Activated CD4-positive, alpha-beta T cell treated with anti-CD3 and anti-CD28 coated beads for 36 hours (primary cell): ENCODE measurements around the gene RNF126. TPM values are rescaled to one million over a fixed set of nuclear protein-coding genes. Genes with fewer than 3 reads are reported as not detected.
A peak's percentile ranks its signal among the peaks of the same experiment; 100 is the strongest.
"Not testable (repeated sequence)": the region's sequence is repeated elsewhere in the genome, so short reads cannot be mapped to it uniquely, and the experiment has no call there.

Experiments used
- ATAC-seq: fragments of 200-7000 bp; cut with Tn5 transposase; one replicate; pipeline ENCODE4 v1.10.0; 2021; ENCODE audit warnings: mild to moderate bottlenecking, moderate library complexity
- CTCF ChIA-PET: fragments of 350-600 bp; sonication (Branson Sonifier 250); formaldehyde crosslinking; loops from one replicate; lab custom pipeline; 2021; ENCODE audit warnings: antibody characterized with exemption; lab: Charles Lee
- POLR2A ChIA-PET: fragments of 350-600 bp; sonication (Branson Sonifier 250); formaldehyde crosslinking; loops from one replicate; lab custom pipeline; 2021; ENCODE audit warnings: antibody characterized with exemption, inconsistent platforms; lab: Charles Lee
- DNase-seq: peaks from one replicate; pipeline ENCODE4 v3.0.0-alpha.2; 2020
- H3K27ac Mint-ChIP-seq: one replicate; pipeline ENCODE4 v1.8.0; 2021; ENCODE audit warnings: mixed read lengths
- H3K27me3 Mint-ChIP-seq: one replicate; pipeline ENCODE4 v1.8.0; 2021; ENCODE audit warnings: mixed read lengths
- H3K36me3 Mint-ChIP-seq: one replicate; pipeline ENCODE4 v1.8.0; 2021; ENCODE audit warnings: low read depth, mixed read lengths
- H3K4me1 Mint-ChIP-seq: one replicate; pipeline ENCODE4 v1.8.0; 2021; ENCODE audit warnings: mixed read lengths
- H3K4me3 Mint-ChIP-seq: one replicate; pipeline ENCODE4 v1.8.0; 2021; ENCODE audit warnings: mild to moderate bottlenecking, moderate library complexity, mixed read lengths
- H3K9me3 Mint-ChIP-seq: one replicate; pipeline ENCODE4 v1.8.0; 2021; ENCODE audit warnings: low read depth, mixed read lengths
- intact Hi-C, 2 experiments: fragments of 100-400 bp; cut with DNase I in 1 of 2; cut with micrococcal nuclease in 1 of 2; formaldehyde crosslinking; loops; one replicate each; pipeline versions ENCODE4 v1.14.2 to v1.15.1; 2022 to 2024; cut with DNase I, micrococcal nuclease
- total RNA-seq, 2 experiments: library from RNA; stranded (reverse); gene quantifications; one replicate each; pipeline ENCODE4 v1.2.3, GENCODE V29; 2021

The RNF126 gene
- total RNA-seq, 2 experiments from 2014 or later = 83.0 to 91.3 TPM

DNA sequence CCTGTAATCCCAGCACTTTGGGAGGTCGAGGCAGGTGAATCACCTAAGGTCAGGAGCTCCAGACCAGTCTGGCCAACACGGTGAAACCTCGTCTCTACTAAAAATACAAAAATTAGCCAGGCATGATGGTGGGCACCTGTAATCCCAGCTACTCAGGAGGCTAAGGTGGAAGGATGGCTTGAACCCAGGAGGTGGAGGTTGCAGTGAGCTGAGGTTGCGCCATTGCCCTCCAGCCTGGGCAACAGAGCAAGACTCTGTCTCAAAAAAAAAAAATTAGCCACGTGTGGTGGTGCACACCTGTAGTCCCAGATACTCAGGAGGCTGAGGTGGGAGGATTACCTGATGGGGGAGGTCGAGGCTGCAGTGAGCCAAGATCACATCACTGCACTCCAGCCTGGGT lies 39.8 kb upstream of the RNF126 start:
- Mint-ChIP-seq H3K27ac (peak overlapping the region; percentile 19), H3K27me3 (peaks cover 14% of the 10 kb centered on the region)
- H3K36me3 Mint-ChIP-seq, ATAC-seq, DNase-seq, H3K9me3 Mint-ChIP-seq, H3K4me1 Mint-ChIP-seq, H3K4me3 Mint-ChIP-seq, POLR2A ChIA-PET: not testable (repeated sequence)
- CTCF ChIA-PET = interaction anchor here (0.6 to 1.0 kb wide), 4 partner anchors 68 to 599 kb away, joined by 3 read pairs; partner anchors contain the start of gene MED16
- intact Hi-C loops = loop anchor here (1.0 to 5.0 kb wide), 2 partner anchors 23 to 34 kb away; no protein-coding TSS in a partner anchor

DNA sequence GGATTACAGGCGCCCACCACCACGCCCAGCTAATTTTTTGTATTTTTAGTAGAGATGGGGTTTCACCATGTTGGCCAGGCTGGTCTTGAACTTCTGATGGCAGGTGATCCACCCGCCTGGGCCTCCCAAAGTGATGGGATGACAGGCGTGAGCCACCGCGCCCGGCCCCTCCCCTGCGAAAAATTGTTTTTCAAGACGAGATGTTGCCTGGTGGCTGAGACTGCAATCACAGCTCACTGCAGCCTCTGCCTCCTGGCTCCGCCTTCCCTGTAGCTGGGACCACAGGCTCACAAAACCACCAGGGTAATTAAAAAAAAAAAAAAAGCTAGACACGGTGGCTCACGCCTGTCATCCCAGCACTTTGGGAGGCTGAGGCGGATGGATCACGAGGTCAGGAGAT lies 36.9 kb upstream of the RNF126 start:
- H3K4me1 Mint-ChIP-seq, H3K9me3 Mint-ChIP-seq, DNase-seq, POLR2A ChIA-PET, ATAC-seq, H3K36me3 Mint-ChIP-seq, H3K4me3 Mint-ChIP-seq, H3K27ac Mint-ChIP-seq: not testable (repeated sequence)
- CTCF ChIA-PET = interaction anchor here (0.6 to 0.7 kb wide), 2 partner anchors 21 to 285 kb away, joined by 3 read pairs; no protein-coding TSS in a partner anchor
- peaks cover 14% of the 10 kb centered on the region for H3K27me3 Mint-ChIP-seq
- intact Hi-C loops = loop anchor here in 1 of 2 experiments (5.0 kb wide), 1 partner anchor 37 kb away; no protein-coding TSS in a partner anchor

DNA sequence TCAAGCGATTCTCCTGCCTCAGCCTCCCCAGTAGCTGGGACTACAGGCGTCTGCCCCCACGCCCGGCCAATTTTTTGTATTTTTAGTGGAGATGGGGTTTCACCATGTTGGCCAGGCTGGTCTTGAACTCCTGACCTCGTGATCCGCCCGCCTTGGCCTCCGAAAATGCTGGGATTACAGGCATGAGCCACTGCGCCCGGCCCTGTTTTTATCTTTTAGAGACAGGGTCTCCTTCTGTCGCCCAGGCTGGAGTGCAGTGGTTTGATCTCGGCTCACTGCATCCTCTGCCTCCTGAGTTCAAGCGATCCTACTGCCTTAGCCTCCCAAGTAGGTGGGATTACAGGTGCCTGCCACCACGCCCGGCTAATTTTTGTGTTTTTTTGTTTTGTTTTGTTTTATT lies 35.5 kb upstream of the RNF126 start:
- DNase-seq, intact Hi-C loops, POLR2A ChIA-PET, H3K4me1 Mint-ChIP-seq, CTCF ChIA-PET, H3K9me3 Mint-ChIP-seq, H3K36me3 Mint-ChIP-seq, H3K4me3 Mint-ChIP-seq, H3K27ac Mint-ChIP-seq, ATAC-seq: not testable (repeated sequence)
- peaks cover 18% of the 10 kb centered on the region for H3K27me3 Mint-ChIP-seq

DNA sequence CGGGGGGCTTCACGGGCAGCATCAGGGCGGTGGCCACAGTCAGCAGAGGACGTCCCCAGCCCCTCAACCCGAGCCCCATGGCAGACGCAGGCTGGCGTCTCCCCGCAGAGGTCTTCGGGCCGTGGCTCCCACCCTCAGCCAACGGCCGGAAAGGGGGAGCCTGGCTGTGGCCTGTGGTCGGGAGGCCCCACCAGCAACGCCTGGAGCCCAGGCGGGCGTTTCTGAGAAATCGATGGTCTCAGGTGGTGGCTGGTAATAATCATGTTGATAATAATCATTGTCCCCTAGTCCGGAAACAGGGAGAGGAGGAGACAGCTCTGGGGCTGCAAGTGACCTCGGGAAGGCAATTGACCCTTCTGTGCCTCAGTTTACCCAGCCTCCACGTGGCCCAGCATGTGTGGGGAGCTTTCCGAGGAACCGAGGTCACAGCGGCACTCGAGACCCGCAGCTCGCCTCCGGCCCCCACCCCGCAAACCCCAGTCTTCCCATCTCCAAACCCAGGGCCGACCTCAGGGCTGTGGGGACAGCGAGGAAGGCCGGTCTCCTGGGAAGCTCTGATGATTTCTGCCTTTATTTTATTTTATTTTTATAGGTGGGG lies 32.4 kb upstream of the RNF126 start, which contains the start of gene PRSS57:
Gene PRSS57 (minus strand): TSS at position 101 of the 598 bp plus-strand sequence. CDS start 22 bp downstream, at position 79.
- POLR2A ChIA-PET = no interaction called here
- intact Hi-C loops = no loop called here

DNA sequence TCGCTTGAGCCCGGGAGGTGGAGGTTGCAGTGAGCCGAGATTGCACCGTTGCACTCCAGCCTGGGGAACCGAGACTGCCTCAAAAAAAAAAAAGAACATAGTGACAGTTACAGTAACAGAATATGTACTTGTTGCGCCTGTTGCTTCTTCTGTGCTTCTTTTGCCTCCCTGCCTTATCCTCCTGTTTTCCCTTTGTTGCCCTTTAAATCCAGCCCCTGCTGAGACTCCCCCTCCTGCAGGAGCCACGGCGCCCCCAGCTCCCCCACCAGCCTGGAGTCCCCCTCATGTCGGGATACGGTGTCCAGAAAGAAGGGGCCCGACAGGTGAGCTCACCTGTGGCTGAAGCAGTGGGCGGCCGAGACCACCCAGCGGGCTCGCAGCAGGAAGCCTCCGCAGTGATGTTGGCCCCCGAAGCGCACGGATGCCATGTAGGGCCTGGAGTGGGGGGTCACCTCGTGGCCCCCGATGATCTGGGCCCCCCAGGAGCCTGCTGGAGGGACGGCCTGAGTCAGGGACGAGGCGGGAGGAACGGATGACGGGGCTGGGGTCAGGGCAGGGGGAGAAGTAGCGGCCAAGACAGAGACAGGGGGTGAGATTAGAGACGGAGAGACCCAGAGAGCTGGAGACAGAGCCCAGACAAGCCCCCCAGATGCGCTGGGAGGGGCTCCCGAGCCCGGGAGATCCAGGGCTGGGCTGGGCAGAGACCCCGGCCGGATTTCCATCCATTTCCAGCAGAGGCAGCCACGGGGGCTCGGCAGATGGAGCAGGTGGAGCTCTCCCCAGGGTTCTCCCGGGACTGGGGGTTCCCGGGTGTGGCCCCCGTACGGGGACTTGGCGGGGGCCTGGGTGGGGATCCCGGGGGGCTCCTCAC lies 31.7 kb upstream of the RNF126 start:
- no peak for DNase-seq
- Mint-ChIP-seq H3K36me3 (no peaks in the 10 kb centered on the region), H3K27ac (no peak overlapping the region), H3K27me3 (peaks cover 11% of the 10 kb centered on the region), H3K4me1 (no peaks in the 10 kb centered on the region), H3K4me3 (no peak overlapping the region), H3K9me3 (no peaks in the 10 kb centered on the region)
- CTCF ChIA-PET = no interaction called here
- POLR2A ChIA-PET = no interaction called here
- ATAC-seq = no peak
- intact Hi-C loops = no loop called here

More for the DNA sequence above, 32.4 kb upstream of the RNF126 start, which contains the start of gene PRSS57:
- H3K27me3 Mint-ChIP-seq = peaks cover 11% of the 10 kb centered on the region
- ATAC-seq = no peak
- CTCF ChIA-PET = no interaction called here
- no peaks in the 10 kb centered on the region for H3K9me3 Mint-ChIP-seq
- no peaks in the 10 kb centered on the region for H3K4me1 Mint-ChIP-seq
- no peak within 1 kb of the TSS for H3K4me3 Mint-ChIP-seq
- H3K36me3 Mint-ChIP-seq = no peaks in the 10 kb centered on the region
- no peak for DNase-seq
- no peak within 1 kb of the TSS for H3K27ac Mint-ChIP-seq

DNA sequence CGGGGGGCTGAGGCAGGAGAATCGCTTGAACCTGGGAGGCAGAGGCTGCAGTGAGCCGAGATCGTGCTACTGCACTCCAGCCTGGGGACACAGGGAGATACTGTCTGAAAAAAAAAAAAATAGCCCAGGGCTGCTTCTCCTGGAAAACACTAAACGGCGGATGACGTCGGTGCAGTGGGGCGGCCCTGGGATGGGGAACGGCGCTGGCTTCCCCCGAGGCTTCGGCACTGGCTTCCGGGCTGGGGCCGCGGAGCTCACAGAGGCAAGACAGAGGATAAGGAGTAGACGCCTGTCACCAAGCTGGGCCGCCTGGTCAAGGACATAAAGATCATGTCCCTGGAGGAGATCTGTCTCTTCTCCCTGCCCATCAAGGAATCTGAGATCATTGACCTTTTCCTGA lies 27.2 kb upstream of the RNF126 start:
- H3K9me3 Mint-ChIP-seq = no peaks in the 10 kb centered on the region
- POLR2A ChIA-PET = no interaction called here

DNA sequence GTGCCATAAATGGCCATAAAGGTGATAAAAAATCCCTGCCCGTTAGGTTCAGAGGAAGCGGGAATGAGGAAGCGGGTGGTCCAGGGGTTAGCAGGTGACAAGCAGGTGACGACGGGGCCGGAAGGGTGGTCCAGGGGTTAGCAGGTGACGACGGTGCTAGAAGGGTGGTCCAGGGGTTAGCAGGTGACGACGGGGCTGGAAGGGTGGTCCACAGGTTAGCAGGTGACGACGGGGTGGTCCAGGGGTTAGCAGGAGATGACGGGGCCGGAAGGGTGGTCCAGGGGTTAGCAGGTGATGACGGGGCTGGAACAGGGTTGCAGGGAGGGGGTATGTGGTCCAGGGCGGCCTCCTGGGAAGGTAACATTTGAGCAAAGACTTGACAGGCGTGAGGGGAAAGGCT lies 26.0 kb upstream of the RNF126 start:
- ChIA-PET CTCF (interaction anchor here (0.6 kb wide), 1 partner anchor 13 kb away, joined by 3 read pairs; the partner anchor contains the start of gene FSTL3), POLR2A (no interaction called here)
- no peaks in the 10 kb centered on the region for H3K36me3 Mint-ChIP-seq
- ATAC-seq = no peak
- no peak for DNase-seq
- no peaks in the 10 kb centered on the region for H3K4me1 Mint-ChIP-seq
- H3K27ac Mint-ChIP-seq = no peak overlapping the region
- no peak overlapping the region for H3K4me3 Mint-ChIP-seq
- intact Hi-C loops = no loop called here
- no peaks in the 10 kb centered on the region for H3K9me3 Mint-ChIP-seq
- H3K27me3 Mint-ChIP-seq = no peaks in the 10 kb centered on the region

More for the DNA sequence above, 27.2 kb upstream of the RNF126 start:
- Mint-ChIP-seq H3K27ac (no peak overlapping the region), H3K4me1 (no peaks in the 10 kb centered on the region), H3K27me3 (peaks cover 4% of the 10 kb centered on the region), H3K4me3 (no peak overlapping the region), H3K36me3 (no peaks in the 10 kb centered on the region)
- CTCF ChIA-PET = interaction anchor here (0.6 to 0.7 kb wide), 2 partner anchors 15 to 334 kb away, joined by 3 read pairs; no protein-coding TSS in a partner anchor
- ATAC-seq = no peak
- DNase-seq = no peak
- intact Hi-C loops = no loop called here

DNA sequence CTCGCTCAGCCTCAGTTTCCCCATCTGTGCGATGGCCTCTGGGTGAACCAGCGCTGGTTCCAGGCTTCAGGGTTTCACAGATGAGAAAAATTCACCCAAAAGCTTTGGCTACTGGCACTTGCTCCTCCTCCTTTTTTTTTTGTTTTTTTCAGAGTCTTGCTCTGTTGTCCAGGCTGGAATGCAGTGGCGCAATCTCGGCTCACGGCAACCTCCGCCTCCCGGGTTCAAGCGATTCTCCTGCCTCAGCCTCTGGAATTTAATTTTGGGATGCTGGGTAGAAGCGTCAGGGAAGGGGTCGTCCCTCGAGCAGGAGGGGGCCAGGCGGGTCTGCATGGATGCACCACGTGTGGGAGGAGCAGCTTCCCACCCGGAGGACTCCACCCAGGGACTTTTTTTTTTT lies 25.2 kb upstream of the RNF126 start:
- Mint-ChIP-seq H3K27me3 (no peaks in the 10 kb centered on the region), H3K4me3 (no peak overlapping the region), H3K27ac (no peak overlapping the region), H3K9me3 (no peaks in the 10 kb centered on the region), H3K4me1 (no peaks in the 10 kb centered on the region), H3K36me3 (no peaks in the 10 kb centered on the region)
- intact Hi-C loops = no loop called here
- no peak for DNase-seq
- ChIA-PET CTCF (no interaction called here), POLR2A (no interaction called here)
- ATAC-seq = no peak

DNA sequence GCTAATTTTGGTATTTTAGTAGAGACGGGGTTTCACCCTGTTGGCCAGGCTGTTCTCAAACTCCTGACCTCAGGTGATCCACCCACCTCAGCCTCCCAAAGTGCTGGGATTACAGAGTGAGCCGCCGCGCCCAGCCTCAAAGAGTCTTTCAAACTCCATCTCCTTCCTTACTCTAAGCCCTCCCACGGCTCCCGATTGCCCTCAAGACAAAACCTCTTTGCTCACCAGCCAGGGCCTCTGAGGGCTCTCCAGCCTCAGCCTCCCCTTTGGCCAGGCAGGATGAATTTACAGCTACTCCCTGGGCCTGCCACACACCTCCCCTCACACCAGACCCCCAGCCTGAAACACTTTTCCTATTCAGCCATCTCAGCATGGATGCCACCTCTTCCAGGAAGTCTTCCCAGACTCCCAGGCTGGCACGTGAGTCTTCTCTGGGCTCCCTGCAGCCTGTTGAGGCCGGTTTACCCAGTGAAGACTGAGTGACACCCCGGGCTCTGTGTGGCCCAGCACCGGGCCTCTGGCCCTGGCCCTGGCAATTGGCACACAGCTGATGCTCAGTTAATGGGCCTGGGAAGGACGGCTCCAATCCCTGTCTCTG lies 24.7 kb upstream of the RNF126 start:
- Mint-ChIP-seq H3K27me3 (no peaks in the 10 kb centered on the region), H3K4me1 (no peaks in the 10 kb centered on the region), H3K4me3 (no peak overlapping the region), H3K36me3 (no peaks in the 10 kb centered on the region), H3K27ac (no peak overlapping the region), H3K9me3 (no peaks in the 10 kb centered on the region)
- DNase-seq (no peak), ATAC-seq (no peak)
- CTCF ChIA-PET = no interaction called here
- POLR2A ChIA-PET = no interaction called here
- intact Hi-C loops = no loop called here

DNA sequence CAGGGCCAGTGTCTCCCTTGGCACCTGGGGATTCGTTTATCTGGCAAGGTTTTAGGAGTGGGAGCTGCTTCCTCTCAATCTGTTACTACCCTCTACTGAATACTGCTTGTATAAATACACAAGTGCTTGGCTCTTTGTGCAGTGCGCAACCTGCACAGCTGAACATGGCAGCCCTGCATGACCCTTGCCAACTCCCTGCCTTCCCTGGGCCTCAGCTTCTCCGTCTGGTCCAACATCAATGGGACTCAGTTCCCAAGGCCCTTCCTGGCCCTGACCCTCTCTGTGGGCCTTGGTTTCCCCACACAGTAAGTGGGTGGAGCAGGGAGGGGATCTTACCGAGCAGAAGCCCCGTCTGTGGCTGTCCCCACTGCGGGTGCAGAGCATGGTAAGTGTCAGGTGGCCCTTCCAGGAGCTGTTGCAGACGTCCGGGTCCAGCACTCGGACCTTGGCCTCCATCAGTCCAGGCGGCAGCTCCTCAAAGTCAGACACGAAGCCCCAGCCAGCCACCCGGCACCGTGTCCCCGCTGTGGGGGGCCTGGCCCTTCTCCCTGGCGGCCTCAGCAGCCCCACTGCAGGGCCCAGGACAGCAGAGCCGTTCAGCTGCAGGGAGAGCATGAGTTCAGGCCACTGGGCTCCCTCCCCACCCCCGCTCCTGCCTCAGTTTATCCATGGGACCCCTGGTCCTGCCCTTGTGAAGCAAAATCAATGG lies 23.7 kb upstream of the RNF126 start:
- intact Hi-C loops = no loop called here
- Mint-ChIP-seq H3K27ac (no peak overlapping the region), H3K4me1 (no peaks in the 10 kb centered on the region), H3K4me3 (no peak overlapping the region), H3K36me3 (no peaks in the 10 kb centered on the region), H3K27me3 (no peaks in the 10 kb centered on the region), H3K9me3 (no peaks in the 10 kb centered on the region)
- ATAC-seq (no peak), DNase-seq (no peak)
- ChIA-PET CTCF (no interaction called here), POLR2A (no interaction called here)

DNA sequence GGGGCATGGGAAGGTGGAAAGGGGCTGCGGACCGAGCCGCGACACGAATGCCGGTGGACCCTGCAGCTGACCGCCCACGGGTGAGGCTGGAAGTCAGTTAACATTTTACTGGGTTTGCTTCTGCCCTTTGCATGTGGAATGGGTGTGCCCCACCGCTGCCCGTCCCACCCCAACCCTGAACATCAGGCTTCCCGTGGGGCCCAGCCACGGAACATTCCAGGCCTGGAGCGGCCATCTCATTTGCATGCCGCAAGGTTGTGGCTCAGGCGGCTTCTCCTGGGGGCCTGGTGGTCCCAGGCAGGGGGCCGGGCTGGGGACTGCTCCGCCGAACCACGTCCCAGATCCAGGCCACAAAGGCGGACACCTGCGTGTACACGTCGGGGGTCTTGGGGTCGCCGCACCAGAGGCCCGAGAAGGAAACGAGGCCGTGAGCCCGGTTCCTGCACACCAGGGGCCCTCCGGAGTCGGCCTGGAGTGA lies 22.5 kb upstream of the RNF126 start:
- Mint-ChIP-seq H3K27ac (no peak overlapping the region), H3K36me3 (no peaks in the 10 kb centered on the region), H3K9me3 (no peaks in the 10 kb centered on the region), H3K27me3 (no peaks in the 10 kb centered on the region), H3K4me1 (peaks cover 2% of the 10 kb centered on the region), H3K4me3 (no peak overlapping the region)
- no peak for DNase-seq
- intact Hi-C loops = no loop called here
- ChIA-PET CTCF (no interaction called here), POLR2A (no interaction called here)
- ATAC-seq = no peak
